ENCODE data around the gene XXYLT1.
A peak's percentile ranks its signal among the peaks of the same experiment; 100 is the strongest.

The XXYLT1 gene

GRCh38 chr3:195267096-195267495, 3.9 kb downstream of the XXYLT1 start:
- Histone ChIP-seq H3K27me3 (ENCODE audit: insufficient read depth, low read length) (no peaks in the 10 kb centered on the region), H3K36me3 (ENCODE audit: insufficient read depth, low read length) (no peaks in the 10 kb centered on the region), H3K79me2 (ENCODE audit: control insufficient read depth, insufficient read depth, low read length, unreplicated experiment) (peaks cover 23% of the 10 kb centered on the region), H3K4me3 (ENCODE audit: low read depth, low read length) (no peak overlapping the region), H2AFZ (ENCODE audit: low read length, unreplicated experiment) (no peak overlapping the region), H3K4me1 (ENCODE audit: control insufficient read depth, insufficient read depth, low read length, unreplicated experiment) (peaks cover 12% of the 10 kb centered on the region), H3K27ac (ENCODE audit: low read depth, low read length) (no peak overlapping the region)

- no peak overlapping the region for H3K4me3 ChIP-seq (ENCODE audit: low read depth, low read length)
- H3K4me1 ChIP-seq (ENCODE audit: control insufficient read depth, insufficient read depth, low read length, unreplicated experiment), result peaks cover 9% of the 10 kb centered on the region
- H3K79me2 ChIP-seq (ENCODE audit: control insufficient read depth, insufficient read depth, low read length, unreplicated experiment), result peaks cover 23% of the 10 kb centered on the region
- H3K27me3 ChIP-seq (ENCODE audit: insufficient read depth, low read length), result no peaks in the 10 kb centered on the region
- H3K36me3 ChIP-seq (ENCODE audit: insufficient read depth, low read length), result no peaks in the 10 kb centered on the region
- no peak overlapping the region for H3K27ac ChIP-seq (ENCODE audit: low read depth, low read length)
- H2AFZ ChIP-seq (ENCODE audit: low read length, unreplicated experiment), result no peak overlapping the region
These were observed 4.5 kb downstream of the XXYLT1 start for GRCh38 chr3:195266428-195266827.

DNA sequence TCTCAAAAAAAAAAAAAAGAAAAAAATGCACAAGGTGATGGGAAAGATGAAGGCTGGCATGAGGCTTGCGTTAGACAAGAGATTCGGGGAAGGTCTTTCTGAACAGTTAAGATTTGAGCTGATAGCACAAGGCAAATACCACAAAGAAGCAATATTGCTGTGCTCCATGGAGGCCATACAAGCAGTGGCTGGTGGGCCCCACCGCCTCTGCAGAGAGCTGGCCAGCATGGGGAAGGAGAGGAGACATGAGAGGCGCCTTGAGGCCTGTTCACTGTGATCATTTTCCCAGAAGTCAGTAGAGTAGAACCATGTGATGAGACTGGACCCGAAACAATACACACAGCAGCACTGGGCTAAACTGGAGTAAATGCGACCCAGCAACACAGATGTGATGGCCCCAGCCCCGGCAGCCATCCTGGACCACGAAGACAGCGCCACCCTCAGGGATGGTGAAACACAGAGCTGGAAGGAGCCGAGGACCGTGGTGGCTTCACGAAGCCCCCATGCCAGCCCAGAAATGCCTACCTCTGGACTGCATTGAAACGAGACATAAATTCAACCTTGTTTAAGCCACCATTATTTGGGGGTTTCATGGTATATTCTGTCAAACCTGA, 5.5 kb downstream of the XXYLT1 start:
- Histone ChIP-seq H3K79me2 (ENCODE audit: control insufficient read depth, insufficient read depth, low read length, unreplicated experiment) (peaks cover 23% of the 10 kb centered on the region), H3K27me3 (ENCODE audit: insufficient read depth, low read length) (no peaks in the 10 kb centered on the region), H3K27ac (ENCODE audit: low read depth, low read length) (no peak overlapping the region), H3K4me3 (ENCODE audit: low read depth, low read length) (no peak overlapping the region), H3K36me3 (ENCODE audit: insufficient read depth, low read length) (no peaks in the 10 kb centered on the region), H2AFZ (ENCODE audit: low read length, unreplicated experiment) (no peak overlapping the region), H3K4me1 (ENCODE audit: control insufficient read depth, insufficient read depth, low read length, unreplicated experiment) (peaks cover 12% of the 10 kb centered on the region)

GRCh38 chr3:195263925-195264600, 6.9 kb downstream of the XXYLT1 start:
- Histone ChIP-seq H3K36me3 (ENCODE audit: insufficient read depth, low read length) (no peaks in the 10 kb centered on the region), H3K27me3 (ENCODE audit: insufficient read depth, low read length) (no peaks in the 10 kb centered on the region), H3K79me2 (ENCODE audit: control insufficient read depth, insufficient read depth, low read length, unreplicated experiment) (peaks cover 17% of the 10 kb centered on the region), H3K27ac (ENCODE audit: low read depth, low read length) (no peak overlapping the region), H3K4me1 (ENCODE audit: control insufficient read depth, insufficient read depth, low read length, unreplicated experiment) (peaks cover 8% of the 10 kb centered on the region), H2AFZ (ENCODE audit: low read length, unreplicated experiment) (no peak overlapping the region), H3K4me3 (ENCODE audit: low read depth, low read length) (no peak overlapping the region)

DNA sequence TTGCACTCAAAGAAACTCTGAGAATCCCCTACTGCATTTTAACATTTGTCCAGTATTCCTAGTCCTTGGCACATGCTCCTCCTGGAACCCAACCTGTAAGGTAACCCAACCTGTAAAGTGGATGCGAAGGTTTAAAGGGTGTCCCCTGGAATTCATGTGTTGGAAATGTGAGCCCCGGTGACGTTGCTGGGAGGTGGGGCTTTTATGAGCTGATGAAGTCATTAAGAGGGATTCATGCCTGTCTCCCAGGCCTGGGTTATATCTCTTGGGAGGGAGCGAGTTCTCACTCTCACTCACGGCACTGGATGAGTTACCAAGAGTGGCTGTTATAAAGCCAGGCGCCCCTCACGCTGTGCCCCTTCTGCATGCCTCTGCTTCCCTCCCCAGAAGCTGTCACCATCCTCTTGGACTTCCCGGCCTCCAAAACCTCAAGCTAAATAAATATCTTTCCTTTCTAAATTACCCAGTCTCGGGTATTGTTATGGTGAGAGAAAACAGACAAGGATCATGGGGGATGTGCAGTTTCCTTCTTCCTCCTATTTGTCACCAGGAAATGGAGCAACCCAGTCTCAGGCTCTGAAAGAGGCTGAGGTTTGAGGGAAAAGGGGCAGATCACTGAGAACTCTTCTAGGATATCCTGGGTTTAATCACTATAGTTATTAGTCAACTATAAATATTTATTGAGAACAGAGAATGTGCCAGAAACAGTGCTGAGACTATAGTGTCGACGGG, 7.6 kb downstream of the XXYLT1 start:
- Histone ChIP-seq H2AFZ (ENCODE audit: low read length, unreplicated experiment) (no peak overlapping the region), H3K27me3 (ENCODE audit: insufficient read depth, low read length) (no peaks in the 10 kb centered on the region), H3K79me2 (ENCODE audit: control insufficient read depth, insufficient read depth, low read length, unreplicated experiment) (peaks cover 19% of the 10 kb centered on the region), H3K4me1 (ENCODE audit: control insufficient read depth, insufficient read depth, low read length, unreplicated experiment) (peaks cover 14% of the 10 kb centered on the region), H3K36me3 (ENCODE audit: insufficient read depth, low read length) (no peaks in the 10 kb centered on the region), H3K27ac (ENCODE audit: low read depth, low read length) (no peak overlapping the region), H3K4me3 (ENCODE audit: low read depth, low read length) (no peak overlapping the region)

DNA sequence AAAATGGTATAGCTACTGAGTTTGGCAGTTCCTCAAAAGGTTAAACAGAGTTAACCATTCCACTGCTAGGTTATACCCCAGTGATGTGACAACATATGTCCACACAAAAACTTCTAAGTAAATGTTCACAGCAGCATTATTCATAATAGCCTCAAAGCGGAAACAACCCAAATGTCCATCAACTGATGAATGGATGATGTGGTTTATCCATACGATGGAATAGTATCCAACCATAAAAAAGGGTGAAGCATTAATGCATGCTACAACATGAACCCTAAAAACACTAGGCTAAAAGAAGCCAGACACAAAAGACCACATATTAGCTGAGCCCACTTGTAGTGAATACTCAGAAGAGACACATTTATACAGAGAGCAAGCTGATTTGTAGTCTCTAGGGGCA, 9.0 kb downstream of the XXYLT1 start:
- no peak overlapping the region for H3K4me3 ChIP-seq (ENCODE audit: low read depth, low read length)
- H3K79me2 ChIP-seq (ENCODE audit: control insufficient read depth, insufficient read depth, low read length, unreplicated experiment), result peaks cover 29% of the 10 kb centered on the region
- H2AFZ ChIP-seq (ENCODE audit: low read length, unreplicated experiment), result no peak overlapping the region
- no peaks in the 10 kb centered on the region for H3K36me3 ChIP-seq (ENCODE audit: insufficient read depth, low read length)
- no peak overlapping the region for H3K27ac ChIP-seq (ENCODE audit: low read depth, low read length)
- H3K27me3 ChIP-seq (ENCODE audit: insufficient read depth, low read length), result no peaks in the 10 kb centered on the region
- peaks cover 20% of the 10 kb centered on the region for H3K4me1 ChIP-seq (ENCODE audit: control insufficient read depth, insufficient read depth, low read length, unreplicated experiment)

GRCh38 chr3:195260280-195260905, 10.6 kb downstream of the XXYLT1 start:
- H3K79me2 ChIP-seq (ENCODE audit: control insufficient read depth, insufficient read depth, low read length, unreplicated experiment), result peaks cover 29% of the 10 kb centered on the region
- H3K36me3 ChIP-seq (ENCODE audit: insufficient read depth, low read length), result no peaks in the 10 kb centered on the region
- peak overlapping the region; percentile 91 for H3K4me3 ChIP-seq (ENCODE audit: low read depth, low read length)
- peaks cover 20% of the 10 kb centered on the region for H3K4me1 ChIP-seq (ENCODE audit: control insufficient read depth, insufficient read depth, low read length, unreplicated experiment)
- no peaks in the 10 kb centered on the region for H3K27me3 ChIP-seq (ENCODE audit: insufficient read depth, low read length)
- no peak overlapping the region for H3K27ac ChIP-seq (ENCODE audit: low read depth, low read length)
- H2AFZ ChIP-seq (ENCODE audit: low read length, unreplicated experiment), result peak overlapping the region; percentile 87

DNA sequence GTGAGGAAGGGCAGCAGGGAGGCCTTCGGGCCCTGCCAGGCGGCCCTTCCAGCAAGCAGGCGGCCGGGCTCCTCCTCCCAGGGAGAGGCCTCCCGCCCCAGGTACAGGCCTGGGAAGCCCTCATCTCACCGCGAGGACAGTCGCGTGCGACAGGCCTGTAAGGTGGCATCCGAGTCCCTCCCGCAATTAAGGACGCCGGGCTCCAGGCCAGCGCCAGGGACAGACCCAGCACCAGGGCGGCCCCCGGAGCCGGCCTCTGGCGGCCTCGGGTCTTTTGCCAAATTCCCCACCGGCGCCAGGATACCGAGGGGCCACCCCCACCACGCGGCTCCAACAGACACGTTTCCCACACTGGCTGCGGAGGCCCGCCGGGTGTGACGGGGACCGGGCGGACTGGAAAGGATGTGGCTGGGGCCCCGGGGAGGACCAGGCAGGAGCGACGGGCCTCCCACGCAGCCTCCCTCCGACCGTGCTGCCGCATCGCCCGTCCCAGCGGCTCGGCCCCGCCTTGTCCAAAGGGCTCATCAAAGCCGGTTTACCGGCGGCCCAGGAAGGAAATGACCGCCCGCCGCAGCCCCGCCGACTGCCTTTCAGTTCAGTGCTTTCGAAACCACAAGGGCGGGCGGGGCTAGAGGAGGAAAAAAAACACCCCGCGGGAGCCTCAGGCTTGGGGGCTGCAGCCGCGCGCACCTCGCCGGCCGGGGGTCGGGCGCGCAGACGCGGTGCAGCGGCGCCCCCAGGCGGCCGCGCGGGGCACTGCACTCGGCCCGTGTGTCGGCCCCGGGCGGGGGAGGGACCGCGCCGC, 11.3 kb downstream of the XXYLT1 start:
- peaks cover 20% of the 10 kb centered on the region for H3K4me1 ChIP-seq (ENCODE audit: control insufficient read depth, insufficient read depth, low read length, unreplicated experiment)
- peak overlapping the region; percentile 53 for H2AFZ ChIP-seq (ENCODE audit: low read length, unreplicated experiment)
- peaks cover 32% of the 10 kb centered on the region for H3K79me2 ChIP-seq (ENCODE audit: control insufficient read depth, insufficient read depth, low read length, unreplicated experiment)
- H3K4me3 ChIP-seq (ENCODE audit: low read depth, low read length), result peak overlapping the region; percentile 91
- H3K27me3 ChIP-seq (ENCODE audit: insufficient read depth, low read length), result no peaks in the 10 kb centered on the region
- no peaks in the 10 kb centered on the region for H3K36me3 ChIP-seq (ENCODE audit: insufficient read depth, low read length)
- H3K27ac ChIP-seq (ENCODE audit: low read depth, low read length), result peak overlapping the region; percentile 83

DNA sequence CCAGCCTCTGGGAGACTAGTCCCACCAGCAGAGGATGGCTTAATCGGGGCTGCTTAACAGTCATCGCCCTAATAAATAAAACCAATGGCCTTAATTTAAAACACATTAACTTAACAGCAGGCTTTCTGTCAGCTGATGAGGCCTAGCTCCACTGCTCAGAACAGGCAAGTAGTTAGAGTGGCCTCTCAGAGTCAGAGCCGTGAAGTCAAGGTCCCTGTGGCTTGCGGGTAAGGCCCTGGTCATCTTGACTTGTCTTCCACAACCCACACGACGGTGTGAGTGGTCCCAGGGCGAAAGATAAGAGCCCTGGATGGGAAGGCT, 11.8 kb downstream of the XXYLT1 start:
- Histone ChIP-seq H3K4me1 (ENCODE audit: control insufficient read depth, insufficient read depth, low read length, unreplicated experiment) (peaks cover 20% of the 10 kb centered on the region), H3K36me3 (ENCODE audit: insufficient read depth, low read length) (no peaks in the 10 kb centered on the region), H3K27me3 (ENCODE audit: insufficient read depth, low read length) (no peaks in the 10 kb centered on the region), H2AFZ (ENCODE audit: low read length, unreplicated experiment) (peak overlapping the region; percentile 53), H3K27ac (ENCODE audit: low read depth, low read length) (peak overlapping the region; percentile 83), H3K79me2 (ENCODE audit: control insufficient read depth, insufficient read depth, low read length, unreplicated experiment) (peaks cover 33% of the 10 kb centered on the region), H3K4me3 (ENCODE audit: low read depth, low read length) (peak overlapping the region; percentile 91)

- Histone ChIP-seq H3K79me2 (ENCODE audit: control insufficient read depth, insufficient read depth, low read length, unreplicated experiment) (peaks cover 33% of the 10 kb centered on the region), H3K4me1 (ENCODE audit: control insufficient read depth, insufficient read depth, low read length, unreplicated experiment) (peaks cover 20% of the 10 kb centered on the region), H3K36me3 (ENCODE audit: insufficient read depth, low read length) (no peaks in the 10 kb centered on the region), H2AFZ (ENCODE audit: low read length, unreplicated experiment) (peak overlapping the region; percentile 53), H3K27ac (ENCODE audit: low read depth, low read length) (peak overlapping the region; percentile 83), H3K4me3 (ENCODE audit: low read depth, low read length) (peak overlapping the region; percentile 91), H3K27me3 (ENCODE audit: insufficient read depth, low read length) (no peaks in the 10 kb centered on the region)
These were observed 12.4 kb downstream of the XXYLT1 start for GRCh38 chr3:195258449-195259153.

Data from ACC112 (cell line).